Muscle of back (tissue), 11 donors: Measurements from ENCODE around the gene PHF1. TPM values are rescaled to one million over a fixed set of nuclear protein-coding genes. Genes with fewer than 3 reads are reported as not detected.

Source experiments
- DNase-seq, 3 donors: peaks; one replicate each; pipeline versions ENCODE4 v3.0.0 to v3.0.0-alpha.2; 2013
- polyA plus RNA-seq, 10 donors: library from polyadenylated mRNA; unstranded; fragments of 120-200 nt; gene quantifications; one replicate each; pipeline ENCODE4 v1.2.1, GENCODE V29; 2013; ENCODE audit not compliant: insufficient read length in 10 of 10

The PHF1 gene
- polyA plus RNA-seq, 10 donors, result 41.3 to 56.1 (median 44.4) TPM

DNA sequence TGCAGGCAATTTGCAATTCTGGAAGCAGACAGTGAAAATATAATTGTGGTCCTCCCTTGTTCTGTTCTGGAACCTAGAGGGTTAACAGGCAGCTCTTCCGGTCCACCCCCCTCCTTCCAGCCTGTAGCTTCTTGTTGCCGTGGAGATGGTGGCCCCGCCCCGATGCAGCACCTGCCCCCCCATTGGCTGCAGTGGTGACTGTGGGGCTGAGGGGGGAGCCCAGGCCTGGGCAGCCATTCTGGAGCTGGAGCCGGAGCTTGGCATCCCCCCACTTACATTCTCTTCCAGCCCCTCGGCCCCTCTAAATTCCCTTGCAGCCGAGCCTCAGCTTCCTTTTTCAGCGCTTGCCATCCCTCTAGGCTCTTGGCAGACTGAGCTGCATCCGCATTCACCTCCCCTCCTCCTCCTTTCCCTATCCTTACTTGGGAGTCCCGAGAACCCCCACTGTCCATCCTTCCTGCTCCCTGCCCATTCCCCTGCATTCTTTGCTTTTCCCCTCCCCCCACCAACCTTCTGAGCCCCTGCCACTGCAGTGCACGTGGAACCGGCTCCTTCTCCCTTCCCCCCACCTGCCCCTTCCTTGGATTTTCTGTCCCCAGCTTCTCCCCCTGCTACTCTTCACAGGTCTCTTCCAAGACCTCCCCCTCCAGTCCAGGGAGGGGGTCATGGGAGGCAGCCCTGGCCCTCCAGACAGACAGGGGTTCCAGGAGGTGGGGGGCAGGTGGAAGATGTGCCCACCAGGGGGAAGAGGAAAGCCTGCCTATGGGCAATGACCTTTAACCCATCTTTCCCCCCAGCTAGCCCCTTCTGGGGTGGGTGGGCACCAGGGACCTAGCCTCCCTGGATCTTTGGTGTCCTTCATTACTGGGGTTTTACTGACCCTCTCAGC, 20.4 kb downstream of the PHF1 start:
- peak in 2 of 3 donors; percentile 61 to 85 for DNase-seq

DNA sequence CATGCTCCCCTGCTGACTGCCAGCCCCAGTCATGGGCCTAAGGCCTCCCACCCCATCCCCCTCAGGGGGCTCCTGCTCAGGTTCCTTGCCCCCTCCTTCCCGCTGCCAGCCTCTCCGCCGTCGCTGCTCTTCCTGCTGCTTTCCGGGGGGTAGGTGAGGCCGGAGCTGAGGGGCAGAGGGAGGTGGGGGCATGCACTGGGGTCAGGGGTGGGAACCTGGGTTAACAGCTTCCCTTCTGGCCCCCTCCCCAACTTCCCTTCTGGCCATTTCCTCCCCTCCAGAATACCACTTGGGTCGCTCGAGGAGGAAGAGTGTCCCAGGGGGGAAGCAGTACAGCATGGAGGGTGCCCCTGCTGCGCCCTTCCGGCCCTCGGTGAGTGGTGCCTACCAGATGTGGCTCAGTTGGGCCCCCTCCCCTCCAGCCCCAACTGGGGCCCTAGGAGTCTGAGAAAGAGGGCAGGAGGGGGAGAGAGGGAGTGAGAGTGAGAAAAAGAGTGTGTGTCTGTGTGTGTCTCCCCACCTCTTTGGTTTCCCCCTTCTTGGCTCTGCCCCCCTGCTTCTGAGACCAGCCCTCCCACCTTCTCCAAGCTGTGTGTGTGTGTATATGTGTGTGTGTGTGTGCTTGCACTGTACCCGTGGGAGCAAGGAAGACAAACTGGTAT, 21.2 kb downstream of the PHF1 start:
- no peak for DNase-seq

DNA sequence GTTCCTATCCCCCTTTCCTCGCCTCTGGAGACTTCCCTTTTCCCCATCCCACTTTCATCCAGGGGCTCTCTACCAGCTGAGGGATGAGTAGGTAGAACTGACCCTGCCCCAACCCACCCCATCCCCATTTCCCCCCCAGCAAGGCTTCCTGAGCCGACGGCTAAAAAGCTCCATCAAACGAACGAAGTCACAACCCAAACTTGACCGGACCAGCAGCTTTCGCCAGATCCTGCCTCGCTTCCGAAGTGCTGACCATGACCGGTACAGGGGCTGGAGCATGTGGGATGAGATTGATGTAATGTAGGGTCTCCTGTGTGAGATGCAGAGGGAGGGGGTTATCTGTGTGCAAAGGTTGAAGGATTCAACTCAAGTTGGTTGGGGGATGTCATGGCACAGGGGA, 21.7 kb downstream of the PHF1 start:
- DNase-seq, result no peak

DNA sequence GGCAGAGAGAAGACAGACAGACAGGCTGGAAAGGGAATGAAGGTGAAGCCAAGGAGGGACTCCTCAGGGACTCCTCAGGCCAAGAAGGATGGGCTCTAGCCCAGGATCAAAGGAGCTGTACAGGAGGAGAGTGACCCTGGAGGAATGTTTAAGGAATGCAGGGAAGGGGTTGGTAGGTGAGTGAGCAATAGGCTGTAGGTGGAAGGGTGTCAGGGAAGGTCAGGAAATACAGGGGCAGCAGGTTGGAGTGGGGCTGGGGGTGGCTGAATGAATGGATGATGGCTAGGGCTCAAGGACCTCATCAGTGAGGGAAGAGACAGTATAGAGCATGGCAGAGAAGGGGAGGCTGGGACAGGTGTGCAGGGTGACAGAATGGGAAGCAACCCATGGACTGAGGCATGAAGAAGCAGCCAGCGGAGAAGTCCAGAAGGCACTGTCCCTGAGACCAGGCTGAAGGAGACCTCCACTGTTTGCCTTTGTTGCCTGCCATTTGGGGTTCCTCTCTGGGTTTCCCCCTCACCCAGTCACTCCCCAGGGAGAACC, 22.3 kb downstream of the PHF1 start:
- no peak for DNase-seq

DNA sequence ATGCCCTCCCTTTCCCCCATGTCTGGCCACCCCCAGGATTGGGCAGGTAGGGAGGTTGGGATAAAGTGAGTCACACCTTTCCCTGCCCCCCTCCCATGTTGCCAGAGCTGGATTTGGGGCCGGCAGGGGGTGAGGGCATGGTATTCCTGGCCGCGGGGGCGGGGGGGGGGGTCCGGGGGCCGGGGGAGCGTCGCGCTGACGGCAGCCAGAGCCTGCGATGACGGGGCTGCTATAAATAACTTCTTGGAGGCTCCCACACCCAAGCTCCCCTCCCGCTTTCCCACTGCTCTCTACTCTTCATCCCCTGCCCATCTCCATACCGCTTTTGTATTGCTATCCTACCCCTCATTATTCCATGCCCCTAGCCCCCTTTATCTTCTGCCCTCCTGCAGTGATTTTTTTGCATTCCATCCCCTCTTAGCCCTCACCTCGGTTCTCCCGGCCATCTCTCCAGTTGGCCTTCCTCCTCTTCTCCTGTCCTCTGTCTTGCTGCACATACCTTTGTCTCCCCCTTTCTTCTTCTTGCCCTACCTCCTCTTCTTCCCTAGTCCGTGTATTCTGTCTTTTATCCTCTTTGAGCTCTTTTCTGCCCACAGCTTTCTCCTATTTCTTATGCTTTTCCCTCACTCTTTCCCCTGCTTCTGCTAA, 22.9 kb downstream of the PHF1 start:
- DNase-seq, result peak in 2 of 3 donors; percentile 57 to 58

DNA sequence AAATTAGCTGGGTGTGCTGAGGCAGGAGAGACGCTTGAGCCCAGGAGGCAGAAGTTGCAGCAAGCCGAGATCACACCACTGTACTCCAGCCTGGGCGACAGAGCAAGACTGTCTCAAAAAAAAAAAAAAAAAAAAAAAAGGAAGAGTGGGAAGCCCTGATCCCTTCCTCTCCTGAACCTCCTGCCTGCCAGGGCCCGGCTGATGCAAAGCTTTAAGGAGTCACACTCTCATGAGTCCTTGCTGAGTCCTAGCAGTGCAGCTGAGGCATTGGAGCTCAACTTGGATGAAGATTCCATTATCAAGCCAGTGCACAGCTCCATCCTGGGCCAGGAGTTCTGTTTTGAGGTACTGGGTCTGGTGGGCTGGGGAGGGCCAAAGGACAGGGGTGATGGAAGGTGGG, 24.1 kb downstream of the PHF1 start:
- no peak for DNase-seq

DNA sequence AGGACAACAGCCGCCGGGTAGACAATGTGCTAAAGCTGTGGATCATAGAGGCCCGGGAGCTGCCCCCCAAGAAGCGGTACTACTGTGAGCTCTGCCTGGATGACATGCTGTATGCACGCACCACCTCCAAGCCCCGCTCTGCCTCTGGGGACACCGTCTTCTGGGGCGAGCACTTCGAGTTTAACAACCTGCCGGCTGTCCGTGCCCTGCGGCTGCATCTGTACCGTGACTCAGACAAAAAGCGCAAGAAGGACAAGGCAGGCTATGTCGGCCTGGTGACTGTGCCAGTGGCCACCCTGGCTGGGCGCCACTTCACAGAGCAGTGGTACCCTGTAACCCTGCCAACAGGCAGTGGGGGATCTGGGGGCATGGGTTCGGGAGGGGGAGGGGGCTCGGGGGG, 26.9 kb downstream of the PHF1 start:
- no peak for DNase-seq

DNA sequence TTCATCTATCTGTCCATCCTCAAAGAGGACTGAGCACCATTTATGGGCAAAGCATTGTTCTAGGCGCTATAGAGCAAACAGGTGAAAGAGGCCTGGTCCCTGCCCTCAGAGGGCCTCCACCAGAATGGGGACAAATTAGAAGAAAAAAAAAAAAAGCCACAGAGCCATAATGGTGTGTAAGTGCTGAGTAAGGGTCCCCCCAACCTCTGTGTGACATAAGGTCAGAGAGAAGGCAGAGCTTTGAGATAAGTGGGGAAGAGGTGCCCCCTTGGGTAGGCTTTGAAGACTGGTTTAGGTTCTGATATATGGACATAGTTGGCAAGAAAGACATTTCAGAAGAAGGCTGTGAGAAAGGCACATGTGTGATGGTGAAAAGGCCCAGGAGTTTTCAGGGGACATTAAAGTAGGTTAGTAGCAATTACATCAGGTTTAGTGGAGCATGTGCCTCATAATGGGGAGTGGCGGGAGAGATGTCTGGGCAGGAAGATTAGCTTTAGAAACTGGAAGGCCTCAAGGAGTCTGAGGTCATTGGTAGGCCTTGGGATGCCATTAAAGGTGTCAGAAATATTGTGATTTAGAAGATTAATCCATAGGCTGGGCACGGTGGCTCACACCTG, 28.3 kb downstream of the PHF1 start:
- no peak for DNase-seq

DNA sequence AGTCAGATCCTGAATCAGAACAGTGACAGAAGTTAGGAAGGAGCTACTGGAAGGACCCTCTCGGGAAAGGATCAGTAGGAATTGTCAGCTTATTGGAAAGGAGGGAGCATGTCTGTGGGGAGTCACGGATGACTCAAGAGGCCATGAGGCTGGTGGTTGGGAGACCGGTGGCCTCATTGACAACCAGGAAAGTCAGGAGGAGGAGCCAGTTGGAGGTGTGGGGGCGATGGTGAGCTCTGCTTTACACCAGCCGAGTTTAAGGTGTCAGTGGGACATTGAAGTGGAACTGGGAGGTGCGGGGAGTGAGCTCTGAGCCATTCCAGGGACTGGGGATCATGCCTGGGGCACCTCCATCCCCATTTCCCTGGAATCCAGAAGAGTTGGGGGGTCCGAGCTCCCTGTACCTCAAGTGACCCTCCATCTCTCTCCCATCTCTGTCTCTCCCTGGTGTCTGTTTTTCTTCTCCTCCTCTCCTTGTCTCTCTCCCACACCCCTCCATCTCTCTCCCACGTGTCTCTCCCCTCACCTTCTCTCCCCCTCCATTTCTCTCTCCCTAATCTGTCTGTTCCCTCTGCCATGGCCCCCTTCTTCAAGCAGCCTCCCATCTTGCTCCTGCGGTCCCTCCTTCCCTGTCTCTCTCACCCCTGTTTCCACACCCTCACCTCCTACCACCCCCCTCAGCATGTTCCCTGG, 29.3 kb downstream of the PHF1 start:
- DNase-seq, result no peak

DNA sequence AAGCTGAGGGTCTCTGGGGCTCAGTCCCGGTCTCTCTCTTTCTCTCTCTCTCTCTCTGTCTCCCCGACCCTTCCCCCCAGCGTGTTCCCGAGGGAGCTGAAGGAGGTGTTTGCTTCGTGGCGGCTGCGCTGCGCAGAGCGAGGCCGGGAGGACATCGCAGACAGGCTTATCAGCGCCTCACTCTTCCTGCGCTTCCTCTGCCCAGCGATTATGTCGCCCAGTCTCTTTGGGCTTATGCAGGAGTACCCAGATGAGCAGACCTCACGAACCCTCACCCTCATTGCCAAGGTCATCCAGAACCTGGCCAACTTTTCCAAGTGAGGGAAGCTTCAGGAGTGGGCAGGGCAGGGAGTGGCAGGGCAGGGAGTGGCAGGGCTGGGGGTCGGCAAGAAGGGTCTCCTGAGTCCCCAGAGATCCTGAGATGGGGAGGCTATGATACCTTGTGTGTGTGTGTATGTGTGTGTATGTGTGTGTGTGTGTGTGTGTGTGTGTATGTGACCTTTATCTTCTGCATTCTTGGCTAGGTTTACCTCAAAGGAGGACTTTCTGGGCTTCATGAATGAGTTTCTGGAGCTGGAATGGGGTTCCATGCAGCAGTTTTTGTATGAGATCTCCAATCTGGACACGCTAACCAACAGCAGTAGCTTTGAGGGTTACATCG, 30.0 kb downstream of the PHF1 start:
- DNase-seq, result no peak

DNA sequence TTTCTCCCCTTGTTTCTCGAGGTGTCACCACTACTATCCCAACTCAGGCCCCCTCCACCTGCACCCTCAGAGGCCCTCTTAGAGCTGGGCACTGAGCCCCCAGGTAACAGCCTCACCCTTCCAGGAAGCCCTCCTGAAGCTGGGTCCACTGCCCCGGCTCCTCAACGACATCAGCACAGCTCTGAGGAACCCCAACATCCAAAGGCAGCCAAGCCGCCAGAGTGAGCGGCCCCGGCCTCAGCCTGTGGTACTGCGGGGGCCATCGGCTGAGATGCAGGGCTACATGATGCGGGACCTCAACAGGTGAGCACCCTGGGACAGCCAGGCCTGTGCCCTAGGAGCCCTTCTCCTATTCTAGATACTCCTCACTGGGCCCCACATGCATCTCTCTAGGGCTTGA, 30.6 kb downstream of the PHF1 start:
- DNase-seq, result no peak

DNA sequence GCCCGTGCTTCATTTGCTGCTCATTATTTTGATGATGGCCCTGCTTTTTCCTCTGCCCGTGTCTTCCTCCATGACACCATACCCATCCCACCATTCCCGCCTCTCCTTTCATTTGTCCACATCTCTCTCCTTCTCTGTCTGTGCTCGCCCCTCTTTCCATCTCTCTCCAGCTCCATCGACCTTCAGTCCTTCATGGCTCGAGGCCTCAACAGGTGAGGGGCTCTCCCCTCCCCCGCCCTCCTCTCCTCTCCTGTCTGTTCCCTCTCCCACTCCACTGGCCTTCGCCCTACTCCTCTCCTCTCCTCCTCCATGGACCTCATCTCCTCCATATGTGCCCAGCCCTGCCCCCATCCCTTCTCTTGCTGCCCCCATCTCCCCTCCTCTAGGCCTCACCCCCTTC, 31.5 kb downstream of the PHF1 start:
- no peak for DNase-seq

DNA sequence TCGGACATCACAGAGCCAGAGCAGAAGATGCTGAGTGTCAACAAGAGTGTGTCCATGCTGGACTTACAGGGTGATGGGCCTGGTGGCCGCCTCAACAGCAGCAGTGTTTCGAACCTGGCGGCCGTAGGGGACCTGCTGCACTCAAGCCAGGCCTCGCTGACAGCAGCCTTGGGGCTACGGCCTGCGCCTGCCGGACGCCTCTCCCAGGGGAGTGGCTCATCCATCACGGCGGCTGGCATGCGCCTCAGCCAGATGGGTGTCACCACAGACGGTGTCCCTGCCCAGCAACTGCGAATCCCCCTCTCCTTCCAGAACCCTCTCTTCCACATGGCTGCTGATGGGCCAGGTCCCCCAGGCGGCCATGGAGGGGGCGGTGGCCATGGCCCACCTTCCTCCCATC, 32.2 kb downstream of the PHF1 start:
- no peak for DNase-seq

DNA sequence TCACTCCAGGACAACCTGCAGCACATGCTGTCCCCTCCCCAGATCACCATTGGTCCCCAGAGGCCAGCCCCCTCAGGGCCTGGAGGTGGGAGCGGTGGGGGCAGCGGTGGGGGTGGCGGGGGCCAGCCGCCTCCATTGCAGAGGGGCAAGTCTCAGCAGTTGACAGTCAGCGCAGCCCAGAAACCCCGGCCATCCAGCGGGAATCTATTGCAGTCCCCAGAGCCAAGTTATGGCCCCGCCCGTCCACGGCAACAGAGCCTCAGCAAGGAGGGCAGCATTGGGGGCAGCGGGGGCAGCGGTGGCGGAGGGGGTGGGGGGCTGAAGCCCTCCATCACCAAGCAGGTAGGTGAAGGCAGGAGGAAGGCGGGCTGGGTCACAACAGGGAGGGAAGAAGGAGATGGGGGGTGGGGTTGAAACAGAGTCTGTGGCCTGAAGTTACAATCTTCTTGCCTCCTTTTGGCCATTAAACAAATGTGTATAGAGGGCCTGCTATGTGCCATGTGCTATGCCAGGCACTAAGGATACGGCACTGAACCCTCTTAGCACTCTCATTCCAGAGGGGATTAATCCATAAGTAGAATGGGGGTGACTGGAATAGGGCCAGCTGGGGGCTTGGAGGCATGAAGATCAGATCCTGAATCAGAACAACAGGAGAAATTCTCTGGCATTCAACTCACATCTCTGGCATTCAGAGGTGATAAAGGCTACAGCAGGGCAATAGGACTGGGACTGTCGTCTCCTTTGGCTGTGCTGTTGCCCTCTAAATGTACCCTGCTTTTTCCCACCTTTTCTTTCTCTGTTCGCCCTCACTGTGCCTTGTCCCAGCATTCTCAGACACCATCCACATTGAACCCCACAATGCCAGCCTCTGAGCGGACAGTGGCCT, 33.0 kb downstream of the PHF1 start:
- no peak for DNase-seq

DNA sequence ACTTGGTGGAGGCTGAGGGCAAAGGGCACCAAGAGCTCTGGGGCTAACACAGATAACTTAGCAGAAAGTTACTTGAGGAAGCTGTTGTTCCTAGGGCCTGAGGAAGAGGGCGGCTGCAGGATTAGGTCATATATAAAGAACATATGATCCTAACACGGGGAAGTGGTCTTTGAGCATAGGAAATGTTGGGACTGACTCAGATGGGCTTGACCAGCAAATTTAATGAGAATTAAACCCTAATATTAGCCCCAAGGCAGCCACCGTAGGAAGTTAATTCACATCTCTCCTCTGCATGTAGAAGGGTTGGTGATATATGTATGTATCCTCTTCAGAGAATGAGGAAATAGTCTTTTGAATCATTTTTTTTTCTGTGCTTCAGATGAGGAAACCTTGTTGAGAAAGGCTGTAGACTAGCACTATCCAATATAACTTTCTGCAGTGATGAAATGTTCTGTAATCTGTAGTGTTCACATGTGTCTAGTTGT, 34.3 kb downstream of the PHF1 start:
- DNase-seq, result no peak

DNA sequence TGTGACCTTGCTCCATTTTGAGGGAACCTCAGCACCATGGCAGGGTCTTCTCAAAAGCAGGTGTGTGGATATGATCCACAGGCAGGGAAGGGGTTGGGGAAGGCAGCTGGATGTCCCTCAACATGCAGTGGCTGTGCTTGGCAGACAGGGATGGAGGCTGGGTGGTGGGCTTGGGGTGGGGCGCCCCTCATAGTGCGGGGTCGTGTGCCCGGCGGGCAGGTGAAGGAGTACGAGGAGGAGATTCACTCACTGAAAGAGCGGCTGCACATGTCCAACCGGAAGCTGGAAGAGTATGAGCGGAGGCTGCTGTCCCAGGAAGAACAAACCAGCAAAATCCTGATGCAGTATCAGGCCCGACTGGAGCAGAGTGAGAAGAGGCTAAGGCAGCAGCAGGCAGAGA, 35.5 kb downstream of the PHF1 start:
- peak in 1 of 3 donors; percentile 0 for DNase-seq

DNA sequence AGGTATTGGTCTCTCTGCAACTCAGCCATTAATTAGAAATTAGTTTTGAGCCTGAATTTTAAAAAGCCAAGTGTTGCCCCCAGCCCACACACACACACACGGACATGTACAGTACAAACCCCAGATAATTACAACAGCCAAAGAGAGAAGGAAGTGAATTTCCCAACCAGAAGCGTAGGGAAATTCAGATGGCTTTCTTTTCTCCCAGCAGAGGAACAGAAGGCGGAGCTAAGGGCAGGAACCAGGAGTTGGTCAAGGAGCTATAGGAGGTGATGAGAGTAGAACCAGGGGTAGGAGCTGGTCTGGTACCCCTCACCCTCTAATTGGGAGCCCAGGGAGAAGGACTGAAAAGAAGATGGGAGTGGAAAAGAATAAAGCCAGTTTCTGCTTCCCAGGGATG, 39.6 kb downstream of the PHF1 start:
- no peak for DNase-seq

DNA sequence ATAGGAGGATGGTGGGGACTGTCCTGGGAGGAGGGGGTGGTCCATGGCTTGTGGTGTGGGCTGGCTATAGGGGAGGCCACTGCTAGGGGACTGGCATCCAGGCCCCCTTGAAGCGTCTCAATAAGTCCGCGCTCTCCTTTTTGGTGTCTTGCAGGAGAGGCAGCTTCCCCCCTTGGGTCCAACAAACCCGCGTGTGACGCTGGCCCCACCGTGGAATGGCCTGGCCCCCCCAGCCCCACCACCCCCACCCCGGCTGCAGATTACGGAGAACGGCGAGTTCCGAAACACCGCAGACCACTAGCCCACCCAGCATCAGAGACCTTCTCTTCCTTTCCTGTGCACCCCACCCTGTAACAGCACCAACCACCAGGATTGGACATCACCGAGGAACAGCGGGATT, 40.8 kb downstream of the PHF1 start:
- no peak for DNase-seq

DNA sequence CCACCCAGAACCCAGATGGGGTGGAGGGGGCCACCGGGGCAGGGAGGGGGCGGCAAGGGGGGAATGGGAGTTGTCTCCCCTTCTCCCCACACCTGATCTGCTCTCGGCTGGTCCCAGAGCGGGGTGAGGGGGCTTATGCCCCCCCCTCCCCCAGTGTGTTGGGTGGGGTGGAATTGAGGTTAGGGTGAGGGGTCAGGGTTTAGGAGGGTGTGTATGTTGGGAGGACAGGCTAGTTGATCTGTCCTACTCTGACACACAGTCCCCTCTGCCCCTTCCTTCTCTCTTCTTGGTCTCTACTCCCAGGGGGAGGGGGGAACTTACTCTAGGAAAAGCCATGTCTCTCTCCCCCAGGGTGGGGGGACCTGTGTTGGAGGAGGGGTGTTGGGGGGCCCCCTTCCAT, 41.7 kb downstream of the PHF1 start:
- no peak for DNase-seq
